GM21619 (cell line): ENCODE data around the gene PORCN.
"Not testable (repeated sequence)": the region's sequence is repeated elsewhere in the genome, so short reads cannot be mapped to it uniquely, and the experiment has no call there.

Experiments
- ATAC-seq: cut with Tn5 transposase; IDR thresholded peaks from one replicate; pipeline ENCODE4 v1.9.1; 2021; ENCODE audit not compliant: unreplicated experiment

PORCN gene

DNA sequence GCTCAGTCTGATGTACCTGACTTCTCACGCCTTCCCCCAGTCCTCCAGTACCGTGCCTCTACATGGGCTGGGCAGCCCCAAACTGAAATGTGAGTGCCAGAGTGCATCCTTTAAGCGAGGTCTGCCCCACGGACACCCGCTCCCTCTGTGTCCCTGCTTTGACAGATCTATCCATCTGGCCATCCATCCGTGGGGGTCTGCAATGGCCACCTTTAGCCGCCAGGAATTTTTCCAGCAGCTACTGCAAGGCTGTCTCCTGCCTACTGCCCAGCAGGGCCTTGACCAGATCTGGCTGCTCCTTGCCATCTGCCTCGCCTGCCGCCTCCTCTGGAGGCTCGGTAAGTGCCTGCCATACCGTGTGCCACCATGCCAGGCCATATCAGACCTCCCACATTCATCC is 827 bp downstream of the PORCN start:
- ATAC-seq = no peak

DNA sequence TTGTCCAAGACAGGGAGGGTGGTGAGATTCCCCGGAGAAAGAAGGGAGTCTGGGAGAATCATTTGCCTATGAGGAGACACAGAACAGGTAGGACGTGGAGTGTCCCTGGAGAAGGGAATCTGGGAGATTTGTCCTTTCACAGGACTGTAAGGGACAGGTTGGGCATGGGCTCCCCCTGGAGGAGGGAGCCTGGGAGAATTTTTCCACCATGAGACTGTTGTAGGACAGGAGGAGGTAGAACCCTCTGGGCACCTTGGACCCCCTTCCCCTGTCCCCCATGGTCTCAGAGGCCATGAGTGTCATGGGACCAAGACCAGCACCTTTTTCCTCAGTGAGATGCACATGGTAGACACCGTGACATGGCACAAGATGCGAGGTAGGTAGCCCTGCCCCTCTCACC is 2.8 kb downstream of the PORCN start:
- ATAC-seq = no peak

DNA sequence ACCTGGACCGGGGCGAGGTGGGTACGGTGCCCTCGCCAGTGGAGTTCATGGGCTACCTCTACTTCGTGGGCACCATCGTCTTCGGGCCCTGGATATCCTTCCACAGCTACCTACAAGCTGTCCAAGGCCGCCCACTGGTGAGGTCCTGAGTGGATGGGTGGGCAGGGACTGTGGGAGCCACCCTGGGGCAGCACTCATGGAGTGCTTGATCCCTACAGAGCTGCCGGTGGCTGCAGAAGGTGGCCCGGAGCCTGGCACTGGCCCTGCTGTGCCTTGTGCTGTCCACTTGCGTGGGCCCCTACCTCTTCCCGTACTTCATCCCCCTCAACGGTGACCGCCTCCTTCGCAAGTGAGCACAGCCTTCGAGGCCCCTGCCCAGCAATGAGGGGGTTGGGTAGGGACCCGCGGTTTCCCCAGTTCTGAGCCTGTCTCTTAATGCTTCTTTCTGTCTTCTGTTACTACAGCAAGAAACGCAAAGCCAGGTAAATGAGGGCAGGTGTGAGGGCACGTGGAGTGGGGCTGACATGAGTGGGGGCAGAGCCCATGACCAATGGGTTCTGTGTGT is 3.7 kb downstream of the PORCN start:
- ATAC-seq = no peak

DNA sequence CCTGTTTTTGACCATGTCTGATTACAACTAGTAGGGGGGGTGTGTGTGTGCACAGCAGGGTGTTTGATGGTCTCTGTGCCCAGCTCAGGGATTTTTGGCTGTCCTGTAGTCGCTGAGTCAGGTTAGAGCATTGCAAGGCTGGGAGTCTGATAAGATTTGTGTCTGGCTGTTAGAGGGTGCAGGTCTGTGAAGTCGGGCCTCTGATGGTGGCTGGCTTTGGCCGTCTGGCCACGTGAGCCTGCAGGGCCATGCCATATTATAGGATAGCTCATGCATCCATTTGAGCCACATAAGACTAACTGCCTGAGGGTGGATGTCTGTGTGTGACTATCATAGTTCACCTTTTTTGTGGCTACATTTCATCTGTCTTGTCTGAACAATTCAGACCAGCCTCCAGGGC is 4.9 kb downstream of the PORCN start:
- no peak for ATAC-seq

DNA sequence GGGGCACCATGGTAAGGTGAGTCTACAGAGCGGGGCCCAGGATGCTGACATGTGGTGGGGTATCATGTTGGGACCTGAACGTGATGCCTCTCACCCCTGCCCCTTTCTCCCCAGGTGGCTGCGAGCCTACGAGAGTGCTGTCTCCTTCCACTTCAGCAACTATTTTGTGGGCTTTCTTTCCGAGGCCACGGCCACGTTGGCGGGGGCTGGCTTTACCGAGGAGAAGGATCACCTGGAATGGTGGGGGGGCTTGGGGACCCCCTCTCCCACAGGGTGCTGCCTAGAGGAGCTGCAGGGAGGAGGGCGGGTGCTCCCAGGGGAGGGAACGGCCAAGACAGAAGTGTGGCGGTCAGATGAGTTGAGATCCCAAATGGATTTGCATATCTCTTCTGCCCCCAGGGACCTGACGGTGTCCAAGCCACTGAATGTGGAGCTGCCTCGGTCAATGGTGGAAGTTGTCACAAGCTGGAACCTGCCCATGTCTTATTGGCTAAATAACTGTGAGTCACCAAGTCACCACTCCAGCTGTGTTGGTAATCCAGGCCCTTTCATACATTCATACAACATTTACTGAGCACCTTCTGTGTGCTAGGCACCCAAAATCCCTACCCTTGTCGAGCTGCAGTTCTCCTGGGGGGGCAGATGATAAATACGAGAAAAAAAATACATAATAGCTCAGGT is 5.5 kb downstream of the PORCN start:
- no peak for ATAC-seq

DNA sequence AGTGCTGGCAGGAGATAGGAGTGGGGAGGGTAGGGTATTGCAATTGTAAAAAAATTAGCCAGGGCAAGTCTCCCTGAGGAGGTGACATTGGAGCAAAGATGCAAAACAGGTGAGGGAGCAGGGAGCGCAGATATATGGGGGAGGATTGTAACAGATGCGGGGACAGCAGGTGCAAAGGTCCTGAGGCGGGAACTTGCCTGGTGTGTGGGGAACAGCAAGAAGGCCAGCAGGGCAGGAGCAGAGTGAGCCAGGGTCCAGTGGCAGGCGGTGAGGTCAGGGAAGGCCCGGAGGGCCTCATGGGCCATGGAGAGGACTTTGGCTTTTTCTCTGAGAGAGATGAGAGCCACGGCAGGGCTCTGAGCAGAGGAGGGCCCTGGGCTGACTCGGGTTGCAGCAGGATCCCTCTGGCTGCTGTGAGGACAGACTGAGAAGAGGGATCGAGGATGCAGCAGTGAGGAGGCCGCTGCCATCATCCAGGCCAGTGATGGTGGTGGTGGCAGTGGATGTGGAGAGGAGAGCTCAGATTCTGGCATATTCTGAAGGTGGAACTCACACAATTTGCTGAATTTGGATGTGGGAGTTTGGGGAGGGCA is 6.2 kb downstream of the PORCN start:
- no peak for ATAC-seq

DNA sequence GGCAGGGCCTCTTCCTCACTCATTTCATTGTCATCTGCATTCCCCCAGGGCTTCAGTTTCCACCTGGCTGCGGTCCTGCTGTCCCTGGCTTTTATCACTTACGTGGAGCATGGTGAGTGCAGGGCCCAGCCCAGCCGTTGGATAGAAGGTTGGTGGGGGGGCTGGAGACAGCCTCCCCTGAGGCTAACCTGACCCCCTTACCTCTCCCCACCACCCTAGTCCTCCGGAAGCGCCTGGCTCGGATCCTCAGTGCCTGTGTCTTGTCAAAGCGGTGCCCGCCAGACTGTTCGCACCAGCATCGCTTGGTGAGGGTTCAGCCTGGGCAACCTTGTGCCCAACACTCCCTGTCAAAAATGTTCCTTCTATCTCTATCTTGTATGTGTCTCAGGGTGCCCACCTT is 7.0 kb downstream of the PORCN start:
- ATAC-seq = no peak

DNA sequence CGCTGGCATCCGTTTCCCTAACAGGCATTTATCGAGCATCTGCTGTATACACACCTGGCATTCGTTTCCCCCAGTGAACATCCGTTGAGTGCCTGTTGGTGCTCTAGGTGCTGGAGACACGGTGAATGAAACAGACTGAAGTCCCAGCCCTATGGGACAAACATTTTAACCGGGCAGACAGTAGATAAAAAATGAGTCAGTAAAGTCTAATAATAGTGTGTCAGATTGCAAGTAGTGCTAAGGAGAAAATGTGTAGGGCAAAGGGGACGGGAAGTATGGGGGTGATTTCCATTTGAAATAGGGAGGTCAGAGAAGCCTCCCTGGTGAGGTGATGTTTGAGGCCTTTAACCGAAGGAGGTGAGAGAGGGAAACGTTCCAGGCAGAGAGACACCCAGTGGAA is 7.5 kb downstream of the PORCN start:
- no peak for ATAC-seq

DNA sequence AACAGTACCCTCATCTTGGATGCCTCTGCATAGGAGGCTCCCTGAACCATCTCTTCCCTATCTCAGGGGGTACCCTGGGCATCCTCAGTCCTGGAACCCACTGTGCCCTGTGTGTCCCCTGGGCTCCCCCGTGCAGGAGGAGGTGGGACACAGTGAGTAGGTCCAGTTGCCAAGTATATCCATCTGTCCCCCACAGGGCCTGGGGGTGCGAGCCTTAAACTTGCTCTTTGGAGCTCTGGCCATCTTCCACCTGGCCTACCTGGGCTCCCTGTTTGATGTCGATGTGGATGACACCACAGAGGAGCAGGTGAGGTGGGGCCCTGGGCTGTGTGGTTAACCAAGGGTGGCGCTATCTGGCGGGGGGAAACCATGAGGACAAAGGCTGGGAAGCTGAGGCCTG is 8.2 kb downstream of the PORCN start:
- ATAC-seq = no peak

DNA sequence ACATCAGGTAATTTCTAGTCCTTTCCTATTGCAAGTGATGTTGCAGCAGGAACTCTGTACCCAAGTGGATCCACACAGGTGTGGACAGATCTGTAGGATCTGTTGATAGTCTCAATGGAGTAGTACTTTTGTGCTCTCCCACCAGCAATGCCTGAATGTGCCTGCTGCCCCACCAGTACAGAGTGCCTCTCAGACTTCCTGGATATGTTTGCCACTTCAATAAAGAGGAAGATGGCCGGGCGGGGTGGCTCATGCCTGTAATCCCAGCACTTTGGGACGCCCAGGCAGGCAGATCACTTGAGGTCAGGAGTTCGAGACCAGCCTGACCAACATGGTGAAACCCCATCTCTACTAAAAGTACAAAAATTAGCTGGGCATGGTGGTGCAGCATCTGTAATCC is 10.7 kb downstream of the PORCN start:
- ATAC-seq = not testable (repeated sequence)

DNA sequence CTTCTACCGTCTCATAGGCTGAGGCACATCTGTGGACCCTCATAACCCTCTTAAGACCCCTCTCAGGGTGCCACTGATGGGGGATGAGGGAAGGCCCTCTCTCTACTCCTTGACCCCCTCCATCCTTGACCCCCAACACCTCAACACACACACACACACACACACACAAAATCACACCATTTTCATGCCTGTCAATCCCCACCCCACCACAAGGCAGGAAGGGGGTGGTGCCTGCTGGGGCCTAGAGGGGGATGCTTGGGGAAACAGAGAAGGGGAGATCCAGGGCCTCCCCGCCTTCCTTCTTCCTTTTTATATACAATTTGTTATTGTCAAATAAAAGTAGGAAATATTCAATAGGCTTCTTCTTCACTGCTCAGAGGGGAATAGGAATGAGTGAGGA is 11.7 kb downstream of the PORCN start:
- ATAC-seq = no peak

DNA sequence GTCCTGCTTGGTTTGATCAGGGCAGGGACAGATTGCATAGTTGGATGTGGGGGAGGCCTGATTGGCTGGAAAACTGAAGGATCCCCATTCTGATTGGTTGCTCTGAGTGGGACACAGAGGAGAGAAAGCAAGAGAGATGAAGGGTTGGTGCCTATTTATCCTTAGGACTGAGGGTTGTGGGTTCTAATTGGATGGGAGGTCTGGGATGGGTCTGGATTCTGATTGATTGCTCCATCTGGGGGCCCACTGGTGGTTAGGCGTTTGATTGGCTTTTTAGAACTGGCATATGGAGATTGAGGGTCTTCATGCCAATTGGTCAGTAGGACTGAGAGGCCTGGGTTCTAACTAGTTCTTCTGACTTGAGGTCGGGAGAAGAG is 12.2 kb downstream of the PORCN start:
- ATAC-seq = no peak

DNA sequence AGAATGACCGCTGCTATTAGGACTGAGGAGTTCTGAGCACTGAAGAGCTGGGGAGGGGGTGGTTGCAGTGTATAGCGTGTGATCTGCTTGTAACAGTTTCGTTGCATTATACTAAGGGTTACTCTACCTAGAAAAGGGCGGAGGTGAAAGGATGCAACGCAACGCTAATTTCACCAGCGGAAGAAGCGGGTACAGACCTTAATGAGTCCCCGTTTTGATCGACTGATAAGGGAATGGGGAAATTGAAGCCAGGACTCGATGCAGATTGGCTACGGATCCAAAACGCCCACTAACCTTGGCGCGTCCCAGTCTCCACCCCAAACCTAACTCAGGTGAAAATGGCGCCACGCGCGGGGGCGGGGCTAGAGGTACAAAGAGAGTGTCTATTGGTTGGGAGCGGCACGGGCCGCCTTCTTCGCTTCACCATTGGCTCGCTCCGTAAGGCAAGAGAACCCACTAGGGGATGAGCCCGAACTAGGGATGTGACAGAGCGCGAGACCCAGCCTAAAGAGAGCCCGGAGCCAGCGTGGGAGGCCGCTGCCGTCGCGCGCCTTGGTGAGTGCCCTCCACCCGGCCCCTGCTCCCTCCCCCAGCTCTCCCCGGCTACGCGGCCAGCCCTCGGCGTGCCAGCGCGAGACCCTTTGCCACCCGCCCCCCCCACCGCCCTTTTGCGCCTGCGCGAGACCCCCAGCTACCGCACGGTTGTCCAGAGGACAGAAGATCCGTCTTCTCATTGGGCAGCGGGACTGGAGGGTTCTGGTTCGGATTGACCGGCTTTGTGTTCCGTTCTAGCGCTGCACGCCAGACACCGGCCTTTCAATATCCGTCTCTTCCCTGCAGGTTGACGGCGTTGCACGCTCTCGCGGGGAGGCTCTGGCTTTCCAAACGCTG is 12.8 kb downstream of the PORCN start, which contains the start of gene EBP:
TSS of gene EBP (plus strand) at position 456 of the 891 bp plus-strand sequence. CDS start 1,964 bp downstream, outside the sequence.
- peak; percentile 98 for ATAC-seq

DNA sequence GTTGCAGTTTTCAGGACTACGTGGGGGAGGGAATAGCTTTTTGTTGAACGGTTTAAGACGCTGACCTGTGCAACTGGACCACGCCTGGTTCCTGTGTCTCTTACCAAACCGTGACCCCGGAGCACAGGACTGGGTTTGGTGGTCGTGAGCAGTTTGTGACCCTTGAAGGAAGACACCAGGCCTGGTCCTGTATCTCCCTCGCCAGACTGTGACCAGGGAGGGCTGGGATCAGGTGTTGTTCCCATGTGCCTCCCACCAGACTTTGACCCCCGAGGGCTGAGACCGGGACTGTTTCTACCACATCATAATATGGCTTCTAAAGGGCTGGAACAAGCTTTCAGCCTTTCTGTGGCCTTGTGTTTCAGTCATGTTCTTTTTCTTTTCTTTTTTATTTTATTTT is 13.5 kb downstream of the PORCN start:
- ATAC-seq = no peak

DNA sequence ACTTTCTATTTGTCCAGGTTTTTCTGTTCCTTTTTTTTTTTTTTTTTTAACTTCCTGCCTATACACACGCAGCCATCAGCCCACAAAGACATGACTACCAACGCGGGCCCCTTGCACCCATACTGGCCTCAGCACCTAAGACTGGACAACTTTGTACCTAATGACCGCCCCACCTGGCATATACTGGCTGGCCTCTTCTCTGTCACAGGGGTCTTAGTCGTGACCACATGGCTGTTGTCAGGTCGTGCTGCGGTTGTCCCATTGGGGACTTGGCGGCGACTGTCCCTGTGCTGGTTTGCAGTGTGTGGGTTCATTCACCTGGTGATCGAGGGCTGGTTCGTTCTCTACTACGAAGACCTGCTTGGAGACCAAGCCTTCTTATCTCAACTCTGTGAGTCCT is 14.9 kb downstream of the PORCN start:
- ATAC-seq = no peak

DNA sequence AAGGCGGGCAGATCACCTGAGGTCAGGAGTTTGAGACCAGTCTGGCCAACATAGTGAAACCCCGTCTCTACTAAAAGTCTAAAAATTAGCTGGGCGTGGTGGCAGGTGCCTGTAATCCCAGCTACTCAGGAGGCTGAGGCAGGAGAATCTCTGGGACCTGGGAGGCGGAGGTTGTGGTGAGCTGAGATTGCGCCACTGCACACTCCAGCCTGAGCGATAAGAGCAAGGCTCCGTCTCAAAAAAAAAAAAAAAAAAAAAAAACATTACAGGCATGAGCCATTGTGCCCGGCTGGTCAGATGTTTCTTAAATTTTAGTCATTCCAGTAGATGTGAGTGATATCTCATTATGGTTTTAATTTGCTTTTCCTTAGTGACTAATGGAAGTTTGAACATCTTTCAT is 17.1 kb downstream of the PORCN start:
- not testable (repeated sequence) for ATAC-seq

DNA sequence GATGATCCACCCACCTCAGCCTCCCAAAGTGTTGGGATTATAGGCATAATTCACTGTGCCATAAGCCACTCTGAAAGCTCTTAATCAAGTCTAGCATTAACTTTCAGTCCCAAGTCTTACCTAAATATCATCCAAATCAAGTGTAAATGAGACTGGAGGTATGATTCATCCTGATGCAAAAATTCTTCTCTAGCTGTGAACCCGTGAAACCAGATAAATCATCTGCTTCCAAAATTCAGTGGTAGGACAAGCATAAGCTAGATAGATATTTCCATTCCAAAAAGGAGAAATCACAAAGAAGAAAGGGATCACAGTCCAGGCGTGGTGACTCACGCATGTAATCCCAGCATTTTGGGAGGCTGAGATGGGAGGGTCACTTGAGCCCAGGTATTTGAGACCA is 21.9 kb downstream of the PORCN start:
- ATAC-seq = no peak

DNA sequence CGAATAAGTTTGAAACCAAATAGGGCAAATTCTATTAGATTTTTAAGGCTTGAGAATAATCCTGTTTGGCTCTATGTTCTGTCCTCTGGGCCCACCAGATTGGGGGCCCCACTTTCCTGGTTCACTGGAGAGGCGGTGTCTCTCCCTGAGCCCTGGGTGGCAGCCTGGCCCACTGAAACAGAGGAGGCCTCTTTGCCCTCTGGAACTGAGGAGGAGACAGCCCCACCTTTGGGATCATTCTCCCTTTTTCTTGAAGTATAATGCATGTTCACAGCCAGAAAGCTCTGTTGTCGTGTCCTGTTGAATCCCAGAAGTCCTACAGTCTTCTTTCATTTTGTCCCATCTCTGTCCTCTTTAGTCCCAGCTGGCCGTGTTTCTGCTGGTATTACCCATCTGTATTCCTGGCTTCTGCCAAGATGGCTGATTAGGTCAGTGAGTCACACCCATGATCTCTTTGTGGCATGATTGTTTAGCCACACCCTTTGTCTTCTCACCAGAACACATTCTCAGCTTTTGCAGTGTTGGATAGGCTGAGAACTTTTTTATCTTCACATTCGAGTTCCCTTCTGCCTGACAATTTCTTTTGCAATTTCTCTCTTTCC is 22.7 kb downstream of the PORCN start:
- ATAC-seq = no peak

DNA sequence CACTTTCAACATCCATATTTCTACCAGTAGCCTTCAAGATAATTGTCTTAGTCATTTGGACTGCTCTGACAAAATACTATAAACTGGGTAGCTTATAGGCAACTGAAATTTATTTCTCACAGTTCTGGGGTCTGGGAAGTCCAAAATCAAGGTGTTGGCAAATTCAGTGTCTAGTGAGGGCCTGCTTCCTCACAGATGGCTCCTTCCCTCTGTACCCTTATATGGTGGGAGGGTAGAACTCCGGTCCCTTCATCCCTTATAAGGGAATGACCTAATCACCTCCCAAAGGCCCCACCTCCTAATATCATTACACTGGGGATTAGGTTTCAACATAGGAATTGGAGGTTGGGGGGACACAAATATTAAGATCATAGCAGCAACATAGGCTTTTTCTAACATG is 23.4 kb downstream of the PORCN start:
- no peak for ATAC-seq

DNA sequence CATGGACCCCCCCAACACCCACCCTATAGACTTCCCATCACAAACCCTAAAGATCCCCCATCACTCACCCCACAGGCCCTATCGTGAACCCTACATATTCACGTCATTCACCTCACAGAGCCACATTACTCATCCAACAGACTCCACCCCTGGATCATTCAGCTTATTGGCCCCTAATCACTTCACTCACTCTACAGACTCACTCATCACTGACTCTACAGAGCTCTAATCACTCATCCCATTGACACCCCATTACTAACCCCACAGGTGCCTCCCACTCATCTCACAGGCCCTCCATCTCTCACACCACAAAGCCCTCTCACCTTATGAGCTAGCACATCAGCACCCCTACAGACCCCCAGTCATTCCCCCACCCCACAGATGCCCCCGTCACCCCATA is 24.4 kb downstream of the PORCN start:
- ATAC-seq = no peak

DNA sequence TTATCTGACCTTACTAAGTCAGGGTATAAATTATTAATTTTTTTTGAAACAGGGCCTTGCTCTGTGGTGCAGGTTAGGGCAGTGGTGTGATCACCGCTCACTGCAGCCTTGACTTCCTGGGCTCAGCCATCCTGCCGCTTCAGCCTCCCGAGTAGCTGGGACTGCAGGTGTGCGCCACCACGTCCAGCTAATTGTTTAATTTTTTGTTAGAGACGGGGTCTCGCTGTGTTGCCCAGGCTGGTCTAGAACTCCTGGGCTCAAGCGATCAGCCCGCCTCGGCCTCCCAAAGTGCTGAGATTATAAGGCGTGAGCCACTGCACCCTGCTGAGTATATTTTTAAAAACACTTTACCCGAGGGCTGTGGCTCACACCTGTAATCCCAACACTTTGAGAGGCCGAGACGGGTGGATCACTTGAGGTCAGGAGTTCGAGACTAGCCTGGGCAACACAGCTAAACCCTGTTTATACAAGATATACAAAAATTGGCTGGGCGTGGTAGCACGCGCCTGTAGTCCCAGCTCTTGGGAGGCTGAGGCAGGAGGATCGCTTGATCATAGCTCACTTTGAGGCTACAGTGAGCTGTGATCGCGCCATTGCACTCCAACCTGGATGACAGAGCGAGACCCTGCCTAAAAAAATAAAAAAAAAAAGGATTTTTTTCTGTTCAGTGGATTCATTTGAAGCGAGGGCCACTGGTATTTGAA is 30.0 kb downstream of the PORCN start:
- no peak for ATAC-seq
